ENCODE measurements around the gene TAF4.
A peak's percentile ranks its signal among the peaks of the same experiment; 100 is the strongest.

Gene TAF4

DNA sequence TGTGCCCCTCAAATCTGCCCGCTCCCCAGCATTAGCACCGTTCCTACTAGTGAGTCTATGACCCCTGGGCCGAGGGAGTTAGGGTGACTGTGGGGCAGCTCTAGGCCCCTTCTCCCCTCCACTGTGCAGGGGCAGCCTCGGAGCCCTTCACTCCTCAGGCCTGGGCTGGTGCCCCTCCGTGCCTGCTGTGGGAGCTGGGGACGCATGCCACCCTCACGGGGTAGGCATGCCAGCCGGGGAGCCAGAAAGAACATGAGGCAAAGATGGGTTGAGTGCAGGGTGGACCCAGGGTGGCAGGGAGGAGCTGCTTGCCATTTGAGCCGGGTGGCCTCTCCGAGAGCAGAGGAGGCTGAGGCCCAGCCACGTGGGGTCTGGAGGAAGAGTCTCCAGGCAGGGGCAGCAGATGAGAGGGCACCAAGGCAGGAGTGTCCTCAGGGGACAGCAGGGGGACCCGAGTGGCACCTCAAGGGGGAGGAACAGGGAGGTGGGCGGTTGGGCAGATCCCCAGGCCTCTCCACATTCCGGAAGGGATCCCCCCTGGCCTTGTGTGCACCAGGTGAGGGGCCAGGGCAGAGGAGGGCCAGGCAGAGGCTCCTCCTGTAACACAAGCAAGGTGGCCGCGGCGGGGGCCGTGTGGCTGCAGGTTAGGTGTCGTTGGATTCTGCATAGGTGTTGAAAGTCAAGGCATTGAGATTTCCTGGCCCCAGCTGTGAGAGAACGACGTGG, 38.0 kb upstream of the TAF4 start (continued):
- TF ChIP-seq ZNF335 (tag by site-specific recombination; conservative IDR thresholded peaks at IDR 0.05), result no peak

DNA sequence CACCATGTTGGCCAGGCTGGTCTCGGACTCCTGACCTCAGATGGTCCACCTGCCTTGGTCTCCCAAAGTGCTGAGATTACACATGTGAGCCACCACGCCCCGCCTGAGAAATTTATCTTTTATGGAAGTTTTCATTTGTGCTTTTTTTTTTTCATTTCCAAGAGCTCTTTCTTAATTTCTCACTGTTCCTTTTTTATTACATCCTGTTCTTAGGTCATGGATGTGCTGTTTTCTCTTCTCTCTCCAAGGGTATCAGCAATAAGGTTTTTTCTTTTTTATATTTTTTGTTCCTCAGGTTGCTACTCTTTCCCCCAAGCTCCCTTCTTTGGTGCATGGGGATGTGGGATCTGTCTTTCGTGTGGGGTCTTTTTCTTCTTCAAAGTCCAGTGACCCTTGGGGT, 35.4 kb upstream of the TAF4 start:
- ChIA-PET POLR2A (no interaction called here), CTCF (no interaction called here)
- Histone ChIP-seq H3K9me3 (ENCODE audit: control insufficient read depth, insufficient read depth, low read depth, low read length) (no peaks in the 10 kb centered on the region), H3K4me1 (ENCODE audit: control insufficient read depth, insufficient read depth, low read length) (no peaks in the 10 kb centered on the region), H3K4me3 (ENCODE audit: low read depth, low read length) (no peak overlapping the region), H3K36me3 (ENCODE audit: control insufficient read depth in 2 of 2, insufficient read depth in 1 of 2, low read length in 2 of 2) (no peaks in the 10 kb centered on the region), H3K27ac (ENCODE audit: extremely low read depth, low read depth, low read length) (no peak overlapping the region)
- TF ChIP-seq ZNF600 (tag by site-specific recombination; IDR thresholded peaks at IDR 0.05) (no peak), ZNF530 (tag by site-specific recombination; IDR thresholded peaks at IDR 0.05; ENCODE audit: low read depth) (no peak), ZNF335 (tag by site-specific recombination; conservative IDR thresholded peaks at IDR 0.05) (no peak), SETDB1 (IDR thresholded peaks at IDR 0.05; ENCODE audit: insufficient read length, low read length) (peak; percentile 26), ZNF501 (tag by site-specific recombination; IDR thresholded peaks at IDR 0.05) (no peak), OSR2 (tag by site-specific recombination; IDR thresholded peaks at IDR 0.05) (no peak), KLF9 (tag by site-specific recombination; IDR thresholded peaks at IDR 0.05; ENCODE audit: low read depth) (no peak), TRIM28 (IDR thresholded peaks at IDR 0.05; ENCODE audit: borderline replicate concordance, low read length) (0 out of 2 replicates have a peak, but pooled peaks have one; percentile 30), ZBTB44 (tag by site-specific recombination; IDR thresholded peaks at IDR 0.05) (no peak), KLF7 (tag by site-specific recombination; IDR thresholded peaks at IDR 0.05; ENCODE audit: borderline replicate concordance) (no peak), ZNF645 (tag by site-specific recombination; IDR thresholded peaks at IDR 0.05) (no peak)
- TF ChIP-seq, protein P1, sequence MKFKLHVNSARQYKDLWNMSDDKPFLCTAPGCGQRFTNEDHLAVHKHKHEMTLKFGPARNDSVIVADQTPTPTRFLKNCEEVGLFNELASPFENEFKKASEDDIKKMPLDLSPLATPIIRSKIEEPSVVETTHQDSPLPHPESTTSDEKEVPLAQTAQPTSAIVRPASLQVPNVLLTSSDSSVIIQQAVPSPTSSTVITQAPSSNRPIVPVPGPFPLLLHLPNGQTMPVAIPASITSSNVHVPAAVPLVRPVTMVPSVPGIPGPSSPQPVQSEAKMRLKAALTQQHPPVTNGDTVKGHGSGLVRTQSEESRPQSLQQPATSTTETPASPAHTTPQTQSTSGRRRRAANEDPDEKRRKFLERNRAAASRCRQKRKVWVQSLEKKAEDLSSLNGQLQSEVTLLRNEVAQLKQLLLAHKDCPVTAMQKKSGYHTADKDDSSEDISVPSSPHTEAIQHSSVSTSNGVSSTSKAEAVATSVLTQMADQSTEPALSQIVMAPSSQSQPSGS (tag by site-specific recombination; IDR thresholded peaks at IDR 0.05; ENCODE audit: low read depth), result no peak
- TF ChIP-seq, protein P2, sequence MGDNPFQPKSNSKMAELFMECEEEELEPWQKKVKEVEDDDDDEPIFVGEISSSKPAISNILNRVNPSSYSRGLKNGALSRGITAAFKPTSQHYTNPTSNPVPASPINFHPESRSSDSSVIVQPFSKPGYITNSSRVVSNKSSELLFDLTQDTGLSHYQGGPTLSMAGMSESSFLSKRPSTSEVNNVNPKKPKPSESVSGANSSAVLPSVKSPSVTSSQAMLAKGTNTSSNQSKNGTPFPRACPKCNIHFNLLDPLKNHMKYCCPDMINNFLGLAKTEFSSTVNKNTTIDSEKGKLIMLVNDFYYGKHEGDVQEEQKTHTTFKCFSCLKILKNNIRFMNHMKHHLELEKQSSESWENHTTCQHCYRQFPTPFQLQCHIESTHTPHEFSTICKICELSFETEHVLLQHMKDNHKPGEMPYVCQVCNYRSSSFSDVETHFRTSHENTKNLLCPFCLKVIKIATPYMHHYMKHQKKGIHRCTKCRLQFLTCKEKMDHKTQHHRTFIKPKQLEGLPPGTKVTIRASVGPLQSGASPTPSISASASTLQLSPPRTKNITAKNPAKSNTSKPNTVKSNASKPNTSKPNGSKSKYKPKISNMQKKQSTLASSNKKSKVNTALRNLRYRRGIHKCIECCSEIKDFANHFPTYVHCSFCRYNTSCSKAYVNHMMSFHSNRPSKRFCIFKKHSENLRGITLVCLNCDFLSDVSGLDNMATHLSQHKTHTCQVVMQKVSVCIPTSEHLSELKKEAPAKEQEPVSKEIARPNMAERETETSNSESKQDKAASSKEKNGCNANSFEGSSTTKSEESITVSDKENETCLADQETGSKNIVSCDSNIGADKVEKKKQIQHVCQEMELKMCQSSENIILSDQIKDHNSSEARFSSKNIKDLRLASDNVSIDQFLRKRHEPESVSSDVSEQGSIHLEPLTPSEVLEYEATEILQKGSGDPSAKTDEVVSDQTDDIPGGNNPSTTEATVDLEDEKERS (tag by site-specific recombination; IDR thresholded peaks at IDR 0.05), result peak; percentile 99
- TF ChIP-seq, protein P3, sequence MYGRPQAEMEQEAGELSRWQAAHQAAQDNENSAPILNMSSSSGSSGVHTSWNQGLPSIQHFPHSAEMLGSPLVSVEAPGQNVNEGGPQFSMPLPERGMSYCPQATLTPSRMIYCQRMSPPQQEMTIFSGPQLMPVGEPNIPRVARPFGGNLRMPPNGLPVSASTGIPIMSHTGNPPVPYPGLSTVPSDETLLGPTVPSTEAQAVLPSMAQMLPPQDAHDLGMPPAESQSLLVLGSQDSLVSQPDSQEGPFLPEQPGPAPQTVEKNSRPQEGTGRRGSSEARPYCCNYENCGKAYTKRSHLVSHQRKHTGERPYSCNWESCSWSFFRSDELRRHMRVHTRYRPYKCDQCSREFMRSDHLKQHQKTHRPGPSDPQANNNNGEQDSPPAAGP (tag by site-specific recombination; IDR thresholded peaks at IDR 0.05), result no peak
- TF ChIP-seq, protein P4, sequence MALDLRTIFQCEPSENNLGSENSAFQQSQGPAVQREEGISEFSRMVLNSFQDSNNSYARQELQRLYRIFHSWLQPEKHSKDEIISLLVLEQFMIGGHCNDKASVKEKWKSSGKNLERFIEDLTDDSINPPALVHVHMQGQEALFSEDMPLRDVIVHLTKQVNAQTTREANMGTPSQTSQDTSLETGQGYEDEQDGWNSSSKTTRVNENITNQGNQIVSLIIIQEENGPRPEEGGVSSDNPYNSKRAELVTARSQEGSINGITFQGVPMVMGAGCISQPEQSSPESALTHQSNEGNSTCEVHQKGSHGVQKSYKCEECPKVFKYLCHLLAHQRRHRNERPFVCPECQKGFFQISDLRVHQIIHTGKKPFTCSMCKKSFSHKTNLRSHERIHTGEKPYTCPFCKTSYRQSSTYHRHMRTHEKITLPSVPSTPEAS (tag by site-specific recombination; IDR thresholded peaks at IDR 0.05), result no peak

Data from HEK293 (cell line).